Neutrophil (primary cell): ENCODE data around the gene FADS3.

ENCODE experiments used
- H3K27ac ChIP-seq: fragments of 200-600 bp; sonication (generic); 2 replicates; pipeline ENCODE4 v1.5.1; 2016; ENCODE audit warnings: mild to moderate bottlenecking, moderate library complexity
- H3K27me3 ChIP-seq: fragments of 200-600 bp; sonication (generic); 2 replicates; pipeline ENCODE4 v1.6.0; 2016; ENCODE audit warnings: mild to moderate bottlenecking
- H3K36me3 ChIP-seq: fragments of 200-600 bp; sonication (generic); 2 replicates; pipeline ENCODE4 v1.5.1; 2017
- H3K4me1 ChIP-seq, 2 experiments: fragments of 200-600 bp in 1 of 2; sonication (generic) in 1 of 2; 1 replicate in 1 of 2; 2 replicates in 1 of 2; pipeline versions ENCODE4 v1.5.1 to v1.6.1; 2013 to 2016; ENCODE audit warnings: low read depth in 1 of 2, low read length in 1 of 2, mild to moderate bottlenecking in 1 of 2, moderate library complexity in 1 of 2; ENCODE audit not compliant: control insufficient read depth in 1 of 2, insufficient read depth in 1 of 2
- H3K4me3 ChIP-seq, 2 experiments: fragments of 200-600 bp in 1 of 2; sonication (generic) in 1 of 2; 1 replicate in 1 of 2; 2 replicates in 1 of 2; pipeline ENCODE4 v1.5.1; 2013 to 2016; ENCODE audit warnings: low read depth in 1 of 2, low read length in 1 of 2, mild to moderate bottlenecking in 1 of 2, moderate library complexity in 1 of 2
- H3K9me3 ChIP-seq: fragments of 200-600 bp; sonication (generic); 2 replicates; pipeline ENCODE4 v1.5.1; 2016
- CTCF ChIP-seq: fragments of 200-600 bp; sonication (generic); IDR thresholded peaks from 2 replicates; pipeline ENCODE4 v1.5.1; 2016; ENCODE audit warnings: antibody characterized with exemption

Gene FADS3

GRCh38 chr11:61851113-61851899 is 40.0 kb downstream of the FADS3 start:
- TF ChIP-seq CTCF, result no peak
- Histone ChIP-seq H3K4me3 (no peak overlapping the region), H3K4me1 (no peaks in the 10 kb centered on the region), H3K36me3 (no peaks in the 10 kb centered on the region), H3K27me3 (no peaks in the 10 kb centered on the region), H3K27ac (no peak overlapping the region), H3K9me3 (no peaks in the 10 kb centered on the region)

GRCh38 chr11:61850687-61851086 is 40.7 kb downstream of the FADS3 start:
- Histone ChIP-seq H3K4me3 (no peak overlapping the region), H3K27ac (no peak overlapping the region), H3K27me3 (no peaks in the 10 kb centered on the region), H3K4me1 (no peaks in the 10 kb centered on the region), H3K36me3 (no peaks in the 10 kb centered on the region), H3K9me3 (no peaks in the 10 kb centered on the region)
- TF ChIP-seq CTCF, result no peak

GRCh38 chr11:61848631-61849030 is 42.7 kb downstream of the FADS3 start:
- Histone ChIP-seq H3K9me3 (no peaks in the 10 kb centered on the region), H3K36me3 (no peaks in the 10 kb centered on the region)

GRCh38 chr11:61847914-61848581 is 43.3 kb downstream of the FADS3 start:
- Histone ChIP-seq H3K27me3 (no peaks in the 10 kb centered on the region), H3K9me3 (no peaks in the 10 kb centered on the region), H3K36me3 (no peaks in the 10 kb centered on the region), H3K4me3 (no peak overlapping the region), H3K27ac (no peak overlapping the region), H3K4me1 (no peaks in the 10 kb centered on the region)
- TF ChIP-seq CTCF, result no peak

More at GRCh38 chr11:61848631-61849030, 42.7 kb downstream of the FADS3 start:
- H3K4me1 ChIP-seq, result no peaks in the 10 kb centered on the region
- H3K4me3 ChIP-seq, result no peak overlapping the region
- H3K27ac ChIP-seq, result no peak overlapping the region
- no peak for TF ChIP-seq CTCF
- H3K27me3 ChIP-seq, result no peaks in the 10 kb centered on the region

GRCh38 chr11:61846362-61847020 is 44.9 kb downstream of the FADS3 start:
- no peaks in the 10 kb centered on the region for H3K36me3 ChIP-seq

More at GRCh38 chr11:61846362-61847020, 44.9 kb downstream of the FADS3 start:
- Histone ChIP-seq H3K9me3 (no peaks in the 10 kb centered on the region), H3K27me3 (no peaks in the 10 kb centered on the region), H3K4me3 (no peak overlapping the region), H3K27ac (no peak overlapping the region), H3K4me1 (no peaks in the 10 kb centered on the region)
- TF ChIP-seq CTCF, result no peak
